ENCODE measurements around the gene SNAPIN. TPM values are rescaled to one million over a fixed set of nuclear protein-coding genes. Genes with fewer than 3 reads are reported as not detected.

The SNAPIN gene
- polyA plus RNA-seq, 1 of the 3 experiments (the other 2 are of a cell fraction) = 57.6 TPM

- no peak for TF ChIP-seq RCOR1 (IDR thresholded peaks at IDR 0.05; ENCODE audit: low read length)
Observed at GRCh38 chr1:153609585-153609907, 49.0 kb upstream of the SNAPIN start (continued).

- whole genome bisulfite sequencing (ENCODE audit: low lambda C conversion rate) = 55% methylated on average over 4 of the region's 4 CpGs
- DNase-seq = no peak
- no peak overlapping the region for H3K4me3 ChIP-seq (ENCODE audit: low read depth in 2 of 2, low read length in 1 of 2)
Observed at GRCh38 chr1:153610334-153610733, 48.2 kb upstream of the SNAPIN start.

GRCh38 chr1:153610811-153611301, 47.6 kb upstream of the SNAPIN start:
- Histone ChIP-seq H3K36me3 (replicated peaks in 1 of 2; ENCODE audit: control insufficient read depth in 1 of 2, insufficient read depth in 2 of 2, low read length in 1 of 2) (peaks cover 13 to 19% of the 10 kb centered on the region in 2 experiments), H3K9ac (no peak overlapping the region), H3K4me2 (peak overlapping the region; percentile 99), H2AFZ (ENCODE audit: low read depth) (no peak overlapping the region), H3K27me3 (ENCODE audit: insufficient read depth) (no peaks in the 10 kb centered on the region), H3F3A (replicated peaks; ENCODE audit: insufficient read depth) (peaks cover 21% of the 10 kb centered on the region), H3K79me2 (ENCODE audit: insufficient read depth) (peaks cover 51% of the 10 kb centered on the region), H3K4me3 (ENCODE audit: low read depth in 2 of 2, low read length in 1 of 2) (no peak overlapping the region), H3K27ac (ENCODE audit: low read depth in 2 of 2, low read length in 1 of 2) (peak overlapping the region in 1 of 2 experiments; percentile 84; a peak in 2 of 4 replicates), H3K9me2 (no peaks in the 10 kb centered on the region), H3K4me1 (ENCODE audit: control insufficient read depth in 1 of 2, insufficient read depth in 2 of 2, low read depth in 1 of 2, low read length in 1 of 2) (peaks cover 15 to 23% of the 10 kb centered on the region in 2 experiments; a peak in 3 of 4 replicates), H4K20me1 (ENCODE audit: insufficient read depth) (no peaks in the 10 kb centered on the region), H3K9me3 (no peaks in the 10 kb centered on the region)
- POLR2A ChIA-PET = no interaction called here
- WGBS (ENCODE audit: low lambda C conversion rate) = 83% methylated on average over 6 of the region's 7 CpGs
- no peak for DNase-seq
- CTCF ChIA-PET = interaction anchor here (1.4 kb wide), 1 partner anchor 39 kb away, joined by 5 read pairs; no protein-coding TSS in a partner anchor
- TF ChIP-seq MXI1 (IDR thresholded peaks at IDR 0.05; ENCODE audit: low read depth, low read length) = no peak
- no peak for TF ChIP-seq TAF1 (IDR thresholded peaks at IDR 0.05; ENCODE audit: borderline replicate concordance, low read depth, low read length)
- TF ChIP-seq RFX5 (IDR thresholded peaks at IDR 0.05; ENCODE audit: low read length) = no peak
- TF ChIP-seq, protein P1, sequence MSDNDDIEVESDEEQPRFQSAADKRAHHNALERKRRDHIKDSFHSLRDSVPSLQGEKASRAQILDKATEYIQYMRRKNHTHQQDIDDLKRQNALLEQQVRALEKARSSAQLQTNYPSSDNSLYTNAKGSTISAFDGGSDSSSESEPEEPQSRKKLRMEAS (IDR thresholded peaks at IDR 0.05; ENCODE audit: low read depth) = no peak
- TF ChIP-seq MEF2A (IDR thresholded peaks at IDR 0.05; ENCODE audit: borderline replicate concordance, low read depth) = no peak
- no peak for TF ChIP-seq IRF3 (IDR thresholded peaks at IDR 0.05; ENCODE audit: low read depth, low read length)
- no peak for TF ChIP-seq GATA2 (CRISPR knock-in tag; IDR thresholded peaks at IDR 0.05)
- no peak for TF ChIP-seq ELF1 (IDR thresholded peaks at IDR 0.05)
- TF ChIP-seq, protein P2, sequence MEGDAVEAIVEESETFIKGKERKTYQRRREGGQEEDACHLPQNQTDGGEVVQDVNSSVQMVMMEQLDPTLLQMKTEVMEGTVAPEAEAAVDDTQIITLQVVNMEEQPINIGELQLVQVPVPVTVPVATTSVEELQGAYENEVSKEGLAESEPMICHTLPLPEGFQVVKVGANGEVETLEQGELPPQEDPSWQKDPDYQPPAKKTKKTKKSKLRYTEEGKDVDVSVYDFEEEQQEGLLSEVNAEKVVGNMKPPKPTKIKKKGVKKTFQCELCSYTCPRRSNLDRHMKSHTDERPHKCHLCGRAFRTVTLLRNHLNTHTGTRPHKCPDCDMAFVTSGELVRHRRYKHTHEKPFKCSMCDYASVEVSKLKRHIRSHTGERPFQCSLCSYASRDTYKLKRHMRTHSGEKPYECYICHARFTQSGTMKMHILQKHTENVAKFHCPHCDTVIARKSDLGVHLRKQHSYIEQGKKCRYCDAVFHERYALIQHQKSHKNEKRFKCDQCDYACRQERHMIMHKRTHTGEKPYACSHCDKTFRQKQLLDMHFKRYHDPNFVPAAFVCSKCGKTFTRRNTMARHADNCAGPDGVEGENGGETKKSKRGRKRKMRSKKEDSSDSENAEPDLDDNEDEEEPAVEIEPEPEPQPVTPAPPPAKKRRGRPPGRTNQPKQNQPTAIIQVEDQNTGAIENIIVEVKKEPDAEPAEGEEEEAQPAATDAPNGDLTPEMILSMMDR (IDR thresholded peaks at IDR 0.05) = no peak
- TF ChIP-seq RAD21 (IDR thresholded peaks at IDR 0.05; ENCODE audit: low read length) = no peak
- no peak for TF ChIP-seq REST (IDR thresholded peaks at IDR 0.05; ENCODE audit: low read depth, low read length)

More at GRCh38 chr1:153610334-153610733, 48.2 kb upstream of the SNAPIN start:
- Histone ChIP-seq H3K36me3 (replicated peaks in 1 of 2; ENCODE audit: control insufficient read depth in 1 of 2, insufficient read depth in 2 of 2, low read length in 1 of 2) (peaks cover 13 to 24% of the 10 kb centered on the region in 2 experiments), H4K20me1 (ENCODE audit: insufficient read depth) (no peaks in the 10 kb centered on the region), H3K9ac (no peak overlapping the region), H3F3A (replicated peaks; ENCODE audit: insufficient read depth) (peaks cover 25% of the 10 kb centered on the region), H3K79me2 (ENCODE audit: insufficient read depth) (peaks cover 51% of the 10 kb centered on the region), H2AFZ (ENCODE audit: low read depth) (no peak overlapping the region), H3K4me1 (ENCODE audit: control insufficient read depth in 1 of 2, insufficient read depth in 2 of 2, low read depth in 1 of 2, low read length in 1 of 2) (peaks cover 15 to 23% of the 10 kb centered on the region in 2 experiments; a peak in 3 of 4 replicates), H3K4me2 (peak overlapping the region; percentile 99), H3K27me3 (ENCODE audit: insufficient read depth) (no peaks in the 10 kb centered on the region), H3K9me2 (no peaks in the 10 kb centered on the region), H3K9me3 (no peaks in the 10 kb centered on the region), H3K27ac (ENCODE audit: low read depth in 2 of 2, low read length in 1 of 2) (peak overlapping the region in 1 of 2 experiments; percentile 84; a peak in 2 of 4 replicates)
- CTCF ChIA-PET = interaction anchor here (0.7 to 1.4 kb wide), 3 partner anchors 39 to 115 kb away, joined by 3 to 5 read pairs (median 3); no protein-coding TSS in a partner anchor
- POLR2A ChIA-PET = no interaction called here
- TF ChIP-seq TCF12 (IDR thresholded peaks at IDR 0.05) (peak; percentile 75), USF2 (IDR thresholded peaks at IDR 0.05; ENCODE audit: borderline replicate concordance, low read depth, low read length) (no peak), MXI1 (IDR thresholded peaks at IDR 0.05; ENCODE audit: low read depth, low read length) (no peak), TAF1 (IDR thresholded peaks at IDR 0.05; ENCODE audit: borderline replicate concordance, low read depth, low read length) (no peak), FOSL2 (IDR thresholded peaks at IDR 0.05; ENCODE audit: borderline replicate concordance, low read depth) (0 out of 2 replicates have a peak, but pooled peaks have one; percentile 38)
- TF ChIP-seq, protein P1 (IDR thresholded peaks at IDR 0.05; ENCODE audit: low read depth) = no peak
